ENCODE results near the gene GPR34. TPM values are rescaled to one million over a fixed set of nuclear protein-coding genes. Genes with fewer than 3 reads are reported as not detected.
A peak's percentile ranks its signal among the peaks of the same experiment; 100 is the strongest.
"Not testable (repeated sequence)": the region's sequence is repeated elsewhere in the genome, so short reads cannot be mapped to it uniquely, and the experiment has no call there.

The GPR34 gene
- total and polyA plus RNA-seq, 2 experiments from 2014 or later: 0.24 TPM; not detected in 1

DNA sequence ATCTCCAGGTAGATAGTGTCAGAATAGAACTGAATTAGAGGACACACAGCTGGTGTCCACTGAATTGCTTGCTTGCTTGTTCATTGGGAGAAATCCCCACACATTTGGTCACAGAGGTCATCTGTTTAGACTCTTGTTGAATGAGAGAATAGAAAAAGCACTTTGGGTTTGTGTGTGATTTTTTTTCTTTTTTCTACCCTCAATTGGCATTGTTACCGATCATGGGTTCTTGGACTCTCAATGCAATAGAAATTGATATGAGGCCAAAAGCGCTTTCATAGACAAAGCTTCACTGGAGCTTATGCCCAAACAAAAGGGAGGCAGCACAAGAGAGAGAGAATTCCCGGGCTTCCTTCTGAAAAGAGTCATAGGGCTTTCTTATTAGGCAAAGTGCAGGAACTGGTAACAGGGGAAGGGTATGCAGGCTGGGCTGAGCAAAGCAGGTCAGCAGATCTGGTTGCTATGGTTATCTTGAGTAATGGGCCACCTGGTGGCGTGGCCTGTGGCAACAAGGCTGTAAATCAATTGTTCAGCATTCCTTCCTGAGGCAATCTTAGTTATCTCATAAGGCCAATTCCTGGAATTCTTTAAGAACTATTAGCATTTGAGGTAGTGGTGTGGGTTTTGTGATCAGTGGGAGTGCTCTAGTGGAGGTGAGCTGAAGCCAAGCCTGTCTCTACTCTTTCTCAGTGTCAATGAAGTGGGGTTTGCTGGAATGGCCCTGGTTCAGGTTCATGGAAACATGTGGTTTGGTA is 29.9 kb downstream of the GPR34 start:
- TF ChIP-seq, protein P1, sequence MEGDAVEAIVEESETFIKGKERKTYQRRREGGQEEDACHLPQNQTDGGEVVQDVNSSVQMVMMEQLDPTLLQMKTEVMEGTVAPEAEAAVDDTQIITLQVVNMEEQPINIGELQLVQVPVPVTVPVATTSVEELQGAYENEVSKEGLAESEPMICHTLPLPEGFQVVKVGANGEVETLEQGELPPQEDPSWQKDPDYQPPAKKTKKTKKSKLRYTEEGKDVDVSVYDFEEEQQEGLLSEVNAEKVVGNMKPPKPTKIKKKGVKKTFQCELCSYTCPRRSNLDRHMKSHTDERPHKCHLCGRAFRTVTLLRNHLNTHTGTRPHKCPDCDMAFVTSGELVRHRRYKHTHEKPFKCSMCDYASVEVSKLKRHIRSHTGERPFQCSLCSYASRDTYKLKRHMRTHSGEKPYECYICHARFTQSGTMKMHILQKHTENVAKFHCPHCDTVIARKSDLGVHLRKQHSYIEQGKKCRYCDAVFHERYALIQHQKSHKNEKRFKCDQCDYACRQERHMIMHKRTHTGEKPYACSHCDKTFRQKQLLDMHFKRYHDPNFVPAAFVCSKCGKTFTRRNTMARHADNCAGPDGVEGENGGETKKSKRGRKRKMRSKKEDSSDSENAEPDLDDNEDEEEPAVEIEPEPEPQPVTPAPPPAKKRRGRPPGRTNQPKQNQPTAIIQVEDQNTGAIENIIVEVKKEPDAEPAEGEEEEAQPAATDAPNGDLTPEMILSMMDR (IDR thresholded peaks at IDR 0.05; ENCODE audit: low read depth, low read length): no peak
- DNase-seq (ENCODE audit: low read depth in 1 of 2, low spot score in 1 of 2): no peak
- H3K27ac ChIP-seq: no peak overlapping the region
- H3K4me3 ChIP-seq: no peak overlapping the region
- no peaks in the 10 kb centered on the region for H3K9me3 ChIP-seq (ENCODE audit: low read depth)
- no peaks in the 10 kb centered on the region for H3K27me3 ChIP-seq
- no peaks in the 10 kb centered on the region for H3K4me1 ChIP-seq (ENCODE audit: low read depth)
- no peaks in the 10 kb centered on the region for H3K36me3 ChIP-seq

DNA sequence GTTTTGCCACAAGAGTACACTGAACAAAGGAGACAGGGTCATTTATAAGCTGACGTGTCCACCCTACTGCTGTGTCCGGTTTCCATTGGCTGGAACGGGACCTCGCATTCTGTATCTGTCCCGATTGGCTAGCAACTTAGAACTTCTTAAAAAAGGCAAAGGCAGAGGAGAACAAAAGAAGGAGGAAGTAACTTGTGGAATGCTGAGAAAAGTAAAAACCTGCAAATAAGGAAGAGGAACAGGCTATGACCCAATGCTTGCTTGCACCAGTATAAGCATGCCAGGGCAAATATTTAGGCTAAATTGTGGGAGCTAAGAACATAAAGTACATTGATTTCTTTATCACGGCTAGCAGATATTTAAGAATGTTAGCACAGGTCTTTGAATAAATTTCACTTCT is 30.8 kb downstream of the GPR34 start:
- not testable (repeated sequence) for H3K36me3 ChIP-seq; H3K27me3 ChIP-seq; H3K4me3 ChIP-seq; H3K27ac ChIP-seq; DNase-seq (ENCODE audit: low read depth in 1 of 2, low spot score in 1 of 2); H3K9me3 ChIP-seq (ENCODE audit: low read depth); H3K4me1 ChIP-seq (ENCODE audit: low read depth)

DNA sequence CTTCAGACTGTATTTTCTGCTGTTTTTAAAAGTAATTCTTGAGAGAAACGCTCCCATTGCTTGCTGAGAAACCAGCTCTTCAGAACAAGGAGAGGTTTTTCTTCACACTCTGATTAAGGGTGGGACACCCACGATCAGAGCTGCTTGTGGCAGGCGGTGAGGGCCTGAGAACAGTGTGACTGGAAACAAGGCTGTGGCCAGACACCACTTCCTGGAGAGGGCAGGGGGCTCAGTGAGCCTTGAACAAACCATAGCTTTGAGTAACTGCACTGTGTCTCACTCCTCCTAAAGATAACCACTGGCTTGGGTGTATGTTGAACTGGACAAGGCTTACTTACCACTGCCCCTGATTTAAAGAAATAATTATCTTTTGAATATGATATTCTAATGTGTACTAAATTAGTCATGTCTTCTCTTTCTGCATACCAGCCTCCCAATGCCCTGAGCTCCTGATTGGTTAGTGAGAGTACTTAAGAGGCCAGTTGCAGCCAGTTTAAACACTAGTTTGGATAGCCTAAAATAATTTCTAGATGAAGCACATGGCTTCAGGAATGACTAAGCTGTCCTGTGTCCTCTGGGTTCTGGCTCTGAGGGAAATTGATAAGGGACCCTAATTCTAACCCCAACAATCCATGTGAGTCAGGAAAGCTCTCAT is 31.5 kb downstream of the GPR34 start:
- Histone ChIP-seq H3K9me3 (ENCODE audit: low read depth) (no peaks in the 10 kb centered on the region), H3K4me1 (ENCODE audit: low read depth) (no peaks in the 10 kb centered on the region), H3K4me3 (no peak overlapping the region), H3K36me3 (no peaks in the 10 kb centered on the region), H3K27ac (no peak overlapping the region), H3K27me3 (no peaks in the 10 kb centered on the region)
- TF ChIP-seq, protein P1 (IDR thresholded peaks at IDR 0.05; ENCODE audit: low read depth, low read length): no peak
- peak in 1 of 2 donors; percentile 21 for DNase-seq (ENCODE audit: low read depth in 1 of 2, low spot score in 1 of 2)

DNA sequence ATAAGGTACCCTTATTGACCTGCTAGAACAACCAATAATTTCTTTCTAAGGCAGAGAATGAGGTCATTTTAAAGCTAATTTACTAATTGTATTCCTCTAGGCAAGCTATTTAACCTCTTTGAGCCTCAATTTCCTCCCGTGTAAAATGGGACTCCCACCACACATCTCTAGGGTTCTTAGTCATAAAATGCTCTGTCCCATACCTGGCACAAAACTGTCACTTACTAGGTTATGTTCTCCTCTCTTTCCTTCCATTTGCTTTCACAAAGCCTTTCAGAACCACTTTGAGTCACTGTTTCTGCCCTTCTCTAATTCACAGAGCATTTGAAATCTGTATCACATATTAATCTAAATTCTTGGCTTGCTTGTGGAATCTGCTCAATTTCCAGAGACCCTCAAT is 32.8 kb downstream of the GPR34 start:
- Histone ChIP-seq H3K27ac (no peak overlapping the region), H3K9me3 (ENCODE audit: low read depth) (no peaks in the 10 kb centered on the region), H3K27me3 (no peaks in the 10 kb centered on the region), H3K4me3 (no peak overlapping the region), H3K36me3 (no peaks in the 10 kb centered on the region), H3K4me1 (ENCODE audit: low read depth) (no peaks in the 10 kb centered on the region)
- TF ChIP-seq, protein P1 (IDR thresholded peaks at IDR 0.05; ENCODE audit: low read depth, low read length): no peak
- DNase-seq (ENCODE audit: low read depth in 1 of 2, low spot score in 1 of 2): no peak

DNA sequence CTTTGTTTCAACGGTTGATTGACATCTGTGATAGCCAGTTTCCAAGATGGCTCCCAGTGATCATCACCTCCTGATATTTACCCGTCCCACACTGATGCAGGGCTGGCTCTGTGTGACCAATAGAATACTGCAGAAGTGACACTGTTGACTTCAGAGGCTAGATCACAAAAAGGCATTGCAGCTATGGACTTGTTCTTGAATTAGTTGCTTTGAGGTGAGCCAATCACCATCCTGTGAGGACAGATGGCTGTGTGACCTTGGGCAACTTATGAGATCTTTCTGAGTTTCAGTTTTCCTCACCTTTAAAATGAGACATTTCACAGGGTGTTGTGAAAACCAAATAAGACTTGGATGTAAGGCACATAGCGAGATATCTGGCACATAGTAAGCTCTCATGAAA is 33.4 kb downstream of the GPR34 start:
- Histone ChIP-seq H3K27ac (no peak overlapping the region), H3K4me3 (no peak overlapping the region), H3K9me3 (ENCODE audit: low read depth) (no peaks in the 10 kb centered on the region), H3K27me3 (no peaks in the 10 kb centered on the region), H3K4me1 (ENCODE audit: low read depth) (no peaks in the 10 kb centered on the region), H3K36me3 (no peaks in the 10 kb centered on the region)
- DNase-seq (ENCODE audit: low read depth in 1 of 2, low spot score in 1 of 2): no peak
- TF ChIP-seq, protein P1 (IDR thresholded peaks at IDR 0.05; ENCODE audit: low read depth, low read length): no peak

Measured in cardiac muscle cell (in vitro differentiated cells and primary cell).